Type B pancreatic cell (in vitro differentiated cells): ENCODE measurements around the gene ACSF3. TPM values are rescaled to one million over a fixed set of nuclear protein-coding genes. Genes with fewer than 3 reads are reported as not detected.

ENCODE experiments used
- DNase-seq: peaks from one replicate; pipeline ENCODE4 v3.0.0; 2021; ENCODE audit warnings: mixed read lengths; ENCODE audit not compliant: unreplicated experiment; ENCODE audit errors: extremely low spot score
- H3K27ac Mint-ChIP-seq: 2 replicates; pipeline ENCODE4 v1.8.0; 2021; ENCODE audit warnings: mild to moderate bottlenecking, mixed read lengths
- H3K27me3 Mint-ChIP-seq: 2 replicates; pipeline ENCODE4 v1.8.0; 2021; ENCODE audit warnings: mixed read lengths
- H3K36me3 Mint-ChIP-seq: 2 replicates; pipeline ENCODE4 v1.8.0; 2021; ENCODE audit warnings: mixed read lengths
- H3K4me1 Mint-ChIP-seq: one replicate; pipeline ENCODE4 v1.8.0; 2021; ENCODE audit warnings: mixed read lengths; ENCODE audit not compliant: unreplicated experiment
- H3K4me3 Mint-ChIP-seq: 2 replicates; pipeline ENCODE4 v1.8.0; 2021; ENCODE audit warnings: mild to moderate bottlenecking, mixed read lengths
- H3K9me3 Mint-ChIP-seq: 2 replicates; pipeline ENCODE4 v1.8.0; 2021; ENCODE audit warnings: mixed read lengths
- total RNA-seq: library from RNA; stranded (reverse); gene quantifications from 2 replicates; pipeline ENCODE4 v1.2.1, GENCODE V29; 2021; ENCODE audit warnings: low replicate concordance
- TF ChIP-seq, protein P1 (sequence below): fragments of 200-600 bp; sonication (generic); conservative IDR thresholded peaks from 2 replicates; pipeline ENCODE4 v1.5.0; 2021; ENCODE audit warnings: antibody characterized with exemption, mild to moderate bottlenecking

The ACSF3 gene
- total RNA-seq, 1 donor from 2014 or later = 29.0 TPM

DNA sequence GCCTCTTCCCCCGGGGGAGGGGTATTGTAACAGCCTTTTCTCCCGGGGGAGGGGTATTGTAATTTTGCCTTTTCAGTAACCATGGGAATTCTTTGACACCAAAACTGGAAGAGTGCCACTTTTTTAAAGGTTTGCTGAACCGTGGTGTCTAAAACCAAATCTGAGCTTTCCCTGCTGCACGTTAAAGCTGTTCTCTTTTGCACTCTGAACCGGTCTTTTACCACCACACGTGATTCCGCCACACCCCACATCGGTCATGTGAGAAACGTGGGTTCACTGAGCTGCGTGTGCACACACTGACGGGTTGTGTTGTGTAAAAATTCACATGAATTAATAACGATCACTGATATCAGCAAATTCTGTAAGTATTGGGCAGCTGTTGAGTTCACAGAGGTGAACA is 9.2 kb upstream of the ACSF3 start:
- no peaks in the 10 kb centered on the region for H3K9me3 Mint-ChIP-seq
- H3K27ac Mint-ChIP-seq = no peak overlapping the region
- no peak for DNase-seq
- H3K4me3 Mint-ChIP-seq = peak overlapping the region; percentile 20
- TF ChIP-seq, protein P1, sequence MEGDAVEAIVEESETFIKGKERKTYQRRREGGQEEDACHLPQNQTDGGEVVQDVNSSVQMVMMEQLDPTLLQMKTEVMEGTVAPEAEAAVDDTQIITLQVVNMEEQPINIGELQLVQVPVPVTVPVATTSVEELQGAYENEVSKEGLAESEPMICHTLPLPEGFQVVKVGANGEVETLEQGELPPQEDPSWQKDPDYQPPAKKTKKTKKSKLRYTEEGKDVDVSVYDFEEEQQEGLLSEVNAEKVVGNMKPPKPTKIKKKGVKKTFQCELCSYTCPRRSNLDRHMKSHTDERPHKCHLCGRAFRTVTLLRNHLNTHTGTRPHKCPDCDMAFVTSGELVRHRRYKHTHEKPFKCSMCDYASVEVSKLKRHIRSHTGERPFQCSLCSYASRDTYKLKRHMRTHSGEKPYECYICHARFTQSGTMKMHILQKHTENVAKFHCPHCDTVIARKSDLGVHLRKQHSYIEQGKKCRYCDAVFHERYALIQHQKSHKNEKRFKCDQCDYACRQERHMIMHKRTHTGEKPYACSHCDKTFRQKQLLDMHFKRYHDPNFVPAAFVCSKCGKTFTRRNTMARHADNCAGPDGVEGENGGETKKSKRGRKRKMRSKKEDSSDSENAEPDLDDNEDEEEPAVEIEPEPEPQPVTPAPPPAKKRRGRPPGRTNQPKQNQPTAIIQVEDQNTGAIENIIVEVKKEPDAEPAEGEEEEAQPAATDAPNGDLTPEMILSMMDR = no peak
- H3K36me3 Mint-ChIP-seq = no peaks in the 10 kb centered on the region
- H3K27me3 Mint-ChIP-seq = peaks cover 25% of the 10 kb centered on the region
- H3K4me1 Mint-ChIP-seq = peaks cover 4% of the 10 kb centered on the region

DNA sequence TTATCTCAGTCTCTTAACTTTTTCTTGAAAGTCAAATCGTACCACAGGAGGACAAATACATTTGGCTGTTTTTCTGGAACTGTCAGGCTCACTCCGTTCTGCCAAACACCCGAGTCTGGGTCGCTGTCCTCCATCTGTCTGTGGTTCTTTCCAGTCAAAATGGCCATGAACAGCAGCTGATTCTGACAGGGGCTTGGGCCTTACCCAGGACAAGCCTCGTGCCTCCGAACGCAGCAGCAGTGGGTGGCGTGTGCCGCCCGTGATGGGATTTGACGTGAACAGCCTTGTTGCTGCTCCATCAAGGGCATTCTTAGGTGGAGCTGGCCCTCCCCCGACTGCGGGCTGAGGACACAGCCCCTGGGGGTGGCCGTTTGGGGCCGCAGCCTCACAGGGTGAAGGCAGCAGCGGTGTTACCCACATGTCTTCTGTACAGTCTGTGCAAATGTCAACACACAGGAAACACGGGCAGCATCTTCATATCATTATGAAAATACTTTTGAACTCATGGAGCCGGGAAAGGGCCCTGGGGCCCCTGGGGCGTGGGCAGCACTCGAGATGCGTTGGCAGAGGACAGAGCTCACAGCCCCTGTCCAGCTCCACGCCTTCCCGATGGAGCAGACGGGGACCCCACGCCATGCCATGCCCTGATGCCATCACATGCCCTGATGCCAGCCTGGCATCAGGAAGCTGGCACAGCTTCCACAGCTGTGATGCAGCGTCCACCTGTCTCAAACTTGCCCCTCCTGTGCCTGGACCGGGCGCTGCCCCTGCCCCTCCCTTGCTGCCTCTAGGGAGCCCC is 8.6 kb upstream of the ACSF3 start:
- DNase-seq = no peak
- no peaks in the 10 kb centered on the region for H3K9me3 Mint-ChIP-seq
- H3K4me1 Mint-ChIP-seq = peaks cover 4% of the 10 kb centered on the region
- H3K27ac Mint-ChIP-seq = no peak overlapping the region
- H3K36me3 Mint-ChIP-seq = no peaks in the 10 kb centered on the region
- H3K4me3 Mint-ChIP-seq = no peak overlapping the region
- TF ChIP-seq, protein P1 = no peak
- H3K27me3 Mint-ChIP-seq = peaks cover 31% of the 10 kb centered on the region

DNA sequence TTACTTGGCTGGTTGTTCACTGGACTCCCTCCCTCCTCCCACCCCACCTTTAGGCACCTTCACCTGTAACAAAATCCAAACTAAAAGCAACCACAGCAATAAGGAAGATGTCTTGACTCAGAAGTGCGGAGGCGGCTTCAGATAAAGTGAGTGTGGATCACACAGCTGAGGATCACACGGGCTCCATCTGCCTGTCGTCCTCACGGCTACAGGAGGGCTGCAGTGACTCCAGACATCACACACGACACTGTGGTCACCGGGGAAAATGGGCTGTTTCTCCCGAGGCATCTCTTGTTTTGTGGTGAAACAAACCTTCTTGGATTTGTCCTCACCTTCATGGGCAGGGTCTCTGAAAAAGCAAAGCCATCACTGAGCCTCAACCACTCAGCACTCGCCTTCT is 7.9 kb upstream of the ACSF3 start:
- Mint-ChIP-seq H3K9me3 (no peaks in the 10 kb centered on the region), H3K4me3 (no peak overlapping the region), H3K4me1 (peaks cover 4% of the 10 kb centered on the region), H3K36me3 (no peaks in the 10 kb centered on the region), H3K27me3 (peaks cover 39% of the 10 kb centered on the region), H3K27ac (no peak overlapping the region)
- TF ChIP-seq, protein P1 = no peak
- DNase-seq = no peak

DNA sequence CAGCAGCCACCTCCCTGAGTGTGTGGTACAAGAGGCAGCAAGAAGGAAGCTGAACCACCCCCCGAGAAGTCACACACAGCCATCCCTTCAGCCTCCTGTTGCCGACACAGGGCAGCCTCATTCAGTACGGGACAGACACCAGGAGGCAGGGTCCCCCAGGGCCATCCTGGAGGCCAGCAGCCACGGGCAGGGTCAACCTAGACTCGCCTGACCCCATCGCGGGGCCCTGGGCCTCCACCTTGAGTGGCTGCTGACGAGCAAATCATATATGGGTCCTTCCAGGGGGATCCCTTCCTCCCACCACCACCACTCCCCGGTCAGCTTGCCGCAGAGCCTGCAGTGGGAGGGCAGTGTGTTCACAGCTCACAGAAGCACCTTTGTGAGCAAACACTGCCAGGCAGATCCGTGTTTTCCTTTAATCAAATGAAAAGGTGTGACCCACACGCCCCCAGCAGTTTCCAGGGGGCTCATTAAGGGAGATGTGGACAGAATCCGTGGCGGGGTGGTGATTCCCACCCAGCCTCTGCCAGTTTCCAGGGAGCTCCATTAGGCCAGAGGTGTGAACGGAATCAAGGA is 5.6 kb upstream of the ACSF3 start:
- Mint-ChIP-seq H3K27ac (no peak overlapping the region), H3K27me3 (peaks cover 57% of the 10 kb centered on the region), H3K4me3 (no peak overlapping the region), H3K4me1 (peaks cover 4% of the 10 kb centered on the region), H3K36me3 (no peaks in the 10 kb centered on the region), H3K9me3 (no peaks in the 10 kb centered on the region)
- DNase-seq = no peak
- TF ChIP-seq, protein P1 = no peak

DNA sequence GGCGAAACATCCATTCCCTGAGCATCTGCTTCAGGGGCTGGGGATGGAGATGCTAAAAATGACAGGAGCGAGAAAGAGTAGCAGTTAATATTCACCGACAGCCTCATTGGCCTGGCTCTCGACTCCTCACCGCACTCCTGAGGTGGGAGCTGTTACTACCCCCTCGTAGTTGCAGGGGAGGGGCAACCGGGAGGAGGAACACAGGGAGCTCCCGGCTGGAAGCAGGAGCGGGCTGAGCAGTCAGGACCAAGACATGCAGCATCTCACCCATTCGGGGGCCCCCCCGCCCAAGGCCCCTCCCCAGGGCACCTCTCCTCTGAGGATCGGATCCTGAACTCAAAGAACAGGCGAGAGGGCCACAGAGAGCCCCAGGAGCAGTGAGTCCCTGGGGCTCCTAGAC is 4.5 kb upstream of the ACSF3 start:
- H3K27ac Mint-ChIP-seq = no peak overlapping the region
- TF ChIP-seq, protein P1 = no peak
- DNase-seq = no peak
- no peaks in the 10 kb centered on the region for H3K9me3 Mint-ChIP-seq
- H3K4me1 Mint-ChIP-seq = peaks cover 5% of the 10 kb centered on the region
- H3K27me3 Mint-ChIP-seq = peaks cover 58% of the 10 kb centered on the region
- no peak overlapping the region for H3K4me3 Mint-ChIP-seq
- H3K36me3 Mint-ChIP-seq = no peaks in the 10 kb centered on the region
